Small intestine (tissue), 7 donors: ENCODE results near the gene MPRIP. TPM values are rescaled to one million over a fixed set of nuclear protein-coding genes. Genes with fewer than 3 reads are reported as not detected.

Source experiments
- DNase-seq, 2 donors: peaks; one replicate each; pipeline versions ENCODE4 v3.0.0 to v3.0.0-alpha.2; 2013
- FAIRE-seq: peaks from 2 replicates; lab custom pipeline; 2012; peaks lifted over from hg19 to GRCh38; lab: Jason Lieb, UNC
- H3K27ac ChIP-seq, 3 donors: one replicate each; pipeline ENCODE4 v1.5.1; 2013; ENCODE audit warnings: low read length in 2 of 3, mild to moderate bottlenecking in 2 of 3, control low read depth in 1 of 3, inconsistent platforms in 1 of 3, low read depth in 1 of 3, moderate library complexity in 1 of 3
- H3K27me3 ChIP-seq, 3 donors: one replicate each; pipeline ENCODE4 v1.6.1; 2013; ENCODE audit warnings: low read length in 3 of 3, inconsistent platforms in 1 of 3; ENCODE audit not compliant: control insufficient read depth in 3 of 3, insufficient read depth in 3 of 3
- H3K36me3 ChIP-seq, 3 donors: one replicate each; pipeline ENCODE4 v1.6.1; 2013; ENCODE audit warnings: low read length in 3 of 3, inconsistent platforms in 1 of 3, low read depth in 1 of 3, mild to moderate bottlenecking in 1 of 3, moderate library complexity in 1 of 3; ENCODE audit not compliant: control insufficient read depth in 3 of 3, insufficient read depth in 2 of 3
- H3K4me1 ChIP-seq, 3 donors: one replicate each; pipeline ENCODE4 v1.6.1; 2013; ENCODE audit warnings: low read length in 2 of 3, inconsistent platforms in 1 of 3, low read depth in 1 of 3, mild to moderate bottlenecking in 1 of 3, moderate library complexity in 1 of 3; ENCODE audit not compliant: control insufficient read depth in 3 of 3, insufficient read depth in 2 of 3
- H3K4me3 ChIP-seq, 3 donors: one replicate each; pipeline ENCODE4 v1.5.1; 2013; ENCODE audit warnings: low read length in 3 of 3, control low read depth in 1 of 3, inconsistent platforms in 1 of 3, low read depth in 1 of 3, mild to moderate bottlenecking in 1 of 3, moderate library complexity in 1 of 3
- H3K9me3 ChIP-seq, 2 donors: one replicate each; pipeline ENCODE4 v1.6.1; 2013; ENCODE audit warnings: low read depth in 1 of 2, low read length in 1 of 2; ENCODE audit not compliant: control insufficient read depth in 2 of 2, insufficient read depth in 1 of 2
- WGBS, 3 donors: extraction: QIAGEN DNeasy Blood & Tissue Kit; methylation state at CpG; one replicate each; pipeline ENCODE4 v1.1.7; 2013; 5-methylcytosine and 5-hydroxymethylcytosine counted together
- polyA plus RNA-seq, 4 donors: library from polyadenylated mRNA; stranded (reverse) in 3 of 4; unstranded in 1 of 4; fragments of 200-250 nt in 3 of 4; fragments of 120-200 nt in 1 of 4; gene quantifications; one replicate each; pipeline versions ENCODE4 v1.2.1 to v1.2.3, GENCODE V29; 2013
- donor health status: healthy with polysubstance abuse.
- donor health status: control.
- donor health status: control.
- donor health status: Bipolar disorder and iron deficiency.
- donor health status: healthy.

MPRIP gene
- polyA plus RNA-seq, 4 donors = 98.9 to 233 (median 190) TPM

DNA sequence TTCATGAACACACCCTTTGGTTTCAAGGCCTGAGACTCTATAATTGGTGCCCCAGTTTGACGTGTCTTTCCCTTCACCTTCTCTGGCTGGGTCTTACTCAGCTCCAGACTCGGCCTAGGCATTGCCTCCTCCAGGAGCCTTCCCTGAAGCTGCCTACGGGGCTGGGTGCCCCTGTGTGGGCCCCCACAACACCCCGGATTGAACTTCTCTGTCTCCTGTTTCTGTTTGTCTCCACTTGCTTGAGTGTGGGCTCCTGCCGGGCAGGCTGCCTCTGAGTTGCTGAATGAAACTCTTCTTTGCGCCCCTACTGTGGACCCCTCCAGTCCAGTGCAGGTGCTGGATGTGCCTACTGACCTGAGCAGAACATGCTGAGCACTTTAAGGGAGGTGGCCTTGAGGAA, 2.3 kb upstream of the MPRIP start:
- Histone ChIP-seq H3K36me3 (no peaks in the 10 kb centered on the region), H3K27ac (peak overlapping the region in 1 of 3 donors; percentile 47), H3K4me3 (no peak overlapping the region), H3K9me3 (no peaks in the 10 kb centered on the region), H3K4me1 (peaks cover 0 to 30% (median under 1%) of the 10 kb centered on the region in 3 donors), H3K27me3 (no peaks in the 10 kb centered on the region)
- no peak for FAIRE-seq
- WGBS, 3 donors = 69 to 80% (median 79%) methylated on average over 6 of the region's 6 CpGs
- peak in 1 of 2 donors; percentile 33 for DNase-seq

DNA sequence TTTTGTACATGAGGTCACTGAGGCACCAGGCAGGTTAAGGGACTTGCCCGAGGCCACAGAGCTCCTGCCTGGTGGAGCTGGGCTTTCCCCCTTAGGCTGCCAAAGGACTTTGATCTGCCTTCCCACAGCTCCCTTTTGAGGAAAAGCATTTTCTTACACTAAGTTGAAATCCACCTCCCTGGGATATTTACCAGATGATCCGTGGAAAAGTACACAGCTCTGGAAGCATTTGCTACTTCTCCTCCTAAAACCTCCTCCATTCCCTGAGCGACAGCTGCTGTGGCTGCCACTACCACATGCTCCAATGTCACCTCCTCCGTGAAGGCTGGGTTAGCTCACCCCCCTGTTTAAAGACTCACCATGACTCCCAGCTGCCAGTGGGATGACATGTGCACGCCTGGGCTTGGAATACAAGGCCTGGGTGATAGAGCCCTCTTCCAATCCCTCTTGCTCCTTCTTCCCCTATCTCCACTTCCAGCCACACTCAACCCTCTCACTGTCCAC, 1.2 kb upstream of the MPRIP start:
- DNase-seq (peak; percentile 50 to 76), FAIRE-seq (no peak)
- WGBS, 3 donors = 8 to 46% (median 32%) methylated on average over 5 of the region's 5 CpGs
- Histone ChIP-seq H3K4me1 (peaks cover 2 to 37% (median 4%) of the 10 kb centered on the region in 3 donors), H3K4me3 (no peak overlapping the region), H3K9me3 (no peaks in the 10 kb centered on the region), H3K27ac (peak overlapping the region in 2 of 3 donors; percentile 76 to 85), H3K27me3 (no peaks in the 10 kb centered on the region), H3K36me3 (no peaks in the 10 kb centered on the region)

DNA sequence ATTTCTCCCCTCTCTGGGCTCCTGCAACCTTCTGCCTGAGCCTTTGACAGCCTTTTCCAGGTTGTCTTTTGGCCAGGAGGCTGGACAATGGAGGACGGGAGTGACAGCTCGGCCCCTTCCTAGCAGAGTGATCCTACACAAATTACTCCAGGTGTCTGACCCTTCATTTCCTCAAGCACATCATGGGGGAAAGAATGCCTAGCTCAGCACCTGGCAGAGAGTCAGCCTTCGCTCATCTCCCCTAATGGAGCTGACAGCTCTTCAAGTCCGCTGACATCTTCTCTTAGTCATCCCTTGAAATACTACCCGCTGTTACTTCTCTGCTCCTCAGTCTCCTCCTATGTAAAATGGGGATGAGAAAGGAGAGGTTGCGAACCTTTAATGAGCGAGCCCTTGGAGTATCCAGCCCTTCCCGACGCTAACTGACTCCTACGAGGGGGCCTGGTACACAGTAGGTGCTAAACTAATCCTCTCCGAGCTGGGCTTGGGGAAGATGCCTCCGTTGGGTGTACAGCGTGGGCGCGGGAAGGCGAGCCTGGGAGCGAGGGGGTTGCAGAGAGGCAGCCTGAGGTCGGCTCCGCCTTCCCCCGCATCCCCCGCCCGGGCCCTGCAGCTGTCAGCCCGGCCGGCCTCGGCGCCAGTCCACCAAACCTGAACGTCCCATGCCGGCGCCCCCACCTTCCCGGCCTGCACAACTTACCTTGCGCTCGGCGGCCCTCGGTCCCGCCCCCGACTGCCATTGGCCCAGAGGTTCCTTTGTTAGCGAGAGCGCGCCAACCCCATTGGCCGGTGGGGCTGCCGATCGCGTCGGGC, 480 bp upstream of the MPRIP start:
- no peaks in the 10 kb centered on the region for H3K36me3 ChIP-seq
- DNase-seq (peak; percentile 96 to 99), FAIRE-seq (no peak)
- no peaks in the 10 kb centered on the region for H3K9me3 ChIP-seq
- peaks cover 2 to 37% (median 4%) of the 10 kb centered on the region in 3 donors for H3K4me1 ChIP-seq
- peak overlapping the region; percentile 45 to 60 (median 51) for H3K4me3 ChIP-seq
- WGBS, 3 donors = 8 to 11% (median 9%) methylated on average over 25 to 44 of the region's 44 CpGs
- no peaks in the 10 kb centered on the region for H3K27me3 ChIP-seq
- peak overlapping the region; percentile 50 to 85 (median 76) for H3K27ac ChIP-seq

DNA sequence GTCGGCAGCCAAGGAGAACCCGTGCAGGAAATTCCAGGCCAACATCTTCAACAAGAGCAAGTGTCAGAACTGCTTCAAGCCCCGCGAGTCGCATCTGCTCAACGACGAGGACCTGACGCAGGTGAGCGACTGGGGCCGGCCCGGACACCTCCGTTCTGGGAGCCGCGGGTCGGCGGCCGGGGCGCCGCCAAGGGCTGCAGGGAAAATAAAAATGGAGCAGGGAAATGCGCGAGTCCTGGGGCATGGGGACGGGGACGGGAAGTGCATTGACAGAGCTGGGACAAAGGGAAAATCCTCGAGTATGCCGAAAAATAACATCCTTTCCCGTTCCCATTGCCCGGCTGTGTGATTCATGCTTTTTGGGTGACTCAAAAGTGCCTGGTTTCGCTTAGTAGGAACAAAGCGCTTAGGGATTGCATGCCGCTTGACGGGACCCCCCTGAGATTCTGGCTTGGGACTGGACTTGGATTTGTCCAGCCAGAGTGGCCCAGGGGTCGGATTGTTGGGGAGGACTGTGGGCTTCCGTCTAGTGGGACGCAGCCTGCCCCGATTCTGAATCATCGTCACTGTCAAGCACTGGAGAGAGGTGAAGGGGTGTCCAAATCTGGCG, 699 bp downstream of the MPRIP start:
- Histone ChIP-seq H3K4me1 (peaks cover 2 to 43% (median 8%) of the 10 kb centered on the region in 3 donors), H3K27me3 (no peaks in the 10 kb centered on the region), H3K9me3 (no peaks in the 10 kb centered on the region), H3K4me3 (peak overlapping the region; percentile 50 to 80 (median 68)), H3K36me3 (peaks cover 0 to 3% (median 0%) of the 10 kb centered on the region in 3 donors), H3K27ac (peak overlapping the region; percentile 57 to 87 (median 75))
- no peak for FAIRE-seq
- 0 to 1% (median 0%) methylated on average over 37 of the region's 37 CpGs for WGBS, 3 donors
- DNase-seq = peak; percentile 30 to 48

DNA sequence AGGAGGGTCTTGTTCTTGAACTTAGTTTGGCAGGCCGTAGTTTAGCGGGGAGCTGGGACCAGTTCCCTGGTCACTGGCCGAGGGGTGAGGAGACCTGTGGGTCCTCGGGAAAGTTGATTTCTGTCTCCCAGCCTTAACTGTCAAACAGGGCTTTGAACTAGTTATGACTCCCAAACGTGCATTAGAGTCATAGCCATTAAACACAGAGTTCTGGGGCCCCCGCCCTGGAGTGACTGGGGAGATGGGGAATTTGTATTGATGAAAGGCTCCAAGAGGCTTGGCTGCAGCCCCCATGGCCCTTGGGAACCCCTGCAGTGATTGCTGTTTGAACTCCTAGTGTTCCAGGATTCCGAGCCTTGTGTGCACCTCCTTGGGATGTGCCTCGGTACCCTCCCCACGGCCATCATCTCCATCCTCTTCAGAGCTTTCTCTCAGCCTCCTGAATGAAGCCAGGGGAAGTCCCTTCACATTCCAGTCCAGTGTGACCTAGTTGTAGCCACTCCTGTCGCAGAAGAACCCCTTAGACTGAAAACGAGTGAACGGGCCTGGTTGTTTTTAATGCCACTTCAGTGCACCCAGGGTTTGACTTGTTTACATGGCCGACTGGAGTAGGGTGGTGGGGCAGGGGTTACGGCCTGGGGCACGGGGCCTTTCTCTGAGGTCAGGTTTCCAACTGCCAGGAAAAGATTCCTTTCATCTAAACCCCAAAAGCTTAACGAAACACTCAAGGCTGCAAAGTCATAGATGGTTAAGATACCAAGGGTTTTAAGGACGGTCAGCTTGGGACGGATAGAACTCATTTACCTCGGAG, 1.4 kb downstream of the MPRIP start:
- 5 to 14% (median 13%) methylated on average over 19 of the region's 19 CpGs for WGBS, 3 donors
- H3K9me3 ChIP-seq = no peaks in the 10 kb centered on the region
- peaks cover 2 to 45% (median 8%) of the 10 kb centered on the region in 3 donors for H3K4me1 ChIP-seq
- FAIRE-seq (no peak), DNase-seq (peak; percentile 35 to 61)
- peaks cover 0 to 7% (median 0%) of the 10 kb centered on the region in 3 donors for H3K36me3 ChIP-seq
- peak overlapping the region; percentile 57 to 87 (median 75) for H3K27ac ChIP-seq
- H3K4me3 ChIP-seq = peak overlapping the region; percentile 50 to 80 (median 68)
- H3K27me3 ChIP-seq = no peaks in the 10 kb centered on the region

DNA sequence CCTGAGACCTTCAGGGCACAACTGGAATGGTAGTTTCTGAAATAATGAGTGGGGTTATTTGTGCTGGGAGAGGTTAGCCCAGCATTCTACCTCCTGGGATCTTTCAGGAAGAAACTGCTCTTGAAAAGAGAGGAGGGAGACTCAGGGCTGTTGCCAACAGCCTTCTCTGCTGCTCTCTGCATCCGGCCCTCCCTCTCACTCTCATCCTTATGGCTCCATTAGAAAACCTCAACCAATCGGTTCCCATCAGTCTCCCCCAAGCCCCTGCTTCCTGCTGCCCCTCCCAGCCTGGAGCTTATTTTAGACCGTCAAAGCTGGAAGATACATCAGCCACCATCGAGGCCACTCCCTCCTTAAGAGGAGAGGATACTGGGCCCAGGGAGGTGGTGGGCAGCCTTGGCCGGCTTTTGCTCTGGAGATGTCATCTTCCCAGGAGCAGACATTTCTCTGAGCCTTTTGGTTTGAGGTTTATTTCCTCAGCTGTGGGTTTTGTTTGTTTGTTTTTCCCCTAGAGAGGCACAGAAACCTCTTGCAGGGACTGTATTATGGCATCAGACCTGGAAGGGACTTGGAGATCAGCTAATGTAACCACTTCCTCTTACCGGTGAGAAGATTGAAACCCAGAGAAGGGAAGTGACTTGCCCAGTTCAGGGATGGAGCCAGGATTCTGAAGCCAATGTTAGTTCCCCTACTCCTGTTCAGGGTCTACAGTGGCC, 2.7 kb downstream of the MPRIP start:
- Histone ChIP-seq H3K27me3 (no peaks in the 10 kb centered on the region), H3K36me3 (peaks cover 0 to 10% (median 0%) of the 10 kb centered on the region in 3 donors), H3K27ac (peak overlapping the region; percentile 38 to 78 (median 75)), H3K9me3 (no peaks in the 10 kb centered on the region), H3K4me3 (peak overlapping the region in 2 of 3 donors; percentile 68 to 80), H3K4me1 (peaks cover 2 to 37% (median 13%) of the 10 kb centered on the region in 3 donors)
- DNase-seq = peak; percentile 43 to 63
- FAIRE-seq = no peak
- WGBS, 3 donors = 9 to 15% (median 11%) methylated on average over 6 of the region's 6 CpGs

DNA sequence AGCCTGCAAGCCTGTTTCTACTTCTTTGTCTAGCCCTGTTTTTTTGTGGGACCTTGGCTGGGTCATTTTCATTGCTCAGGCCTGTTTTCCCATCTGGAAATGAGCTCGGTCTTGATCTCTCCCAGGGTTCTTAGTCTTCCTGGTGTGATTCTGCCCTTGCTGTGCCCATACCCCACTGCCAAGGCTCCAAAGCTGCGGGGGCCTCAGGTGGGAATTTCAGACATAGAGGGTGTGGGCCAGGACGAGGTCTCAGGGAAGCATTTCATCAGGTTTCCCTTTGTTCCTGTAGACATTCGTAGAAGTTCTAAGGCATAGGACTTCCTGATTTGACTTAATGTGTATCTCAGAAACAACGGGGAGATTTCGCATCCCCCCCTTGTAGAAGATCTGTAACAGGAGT, 5.8 kb downstream of the MPRIP start:
- Histone ChIP-seq H3K4me3 (no peak overlapping the region), H3K4me1 (peaks cover 23 to 49% (median 35%) of the 10 kb centered on the region in 3 donors), H3K27me3 (no peaks in the 10 kb centered on the region), H3K27ac (no peak overlapping the region), H3K9me3 (no peaks in the 10 kb centered on the region), H3K36me3 (peaks cover 0 to 33% (median 0%) of the 10 kb centered on the region in 3 donors)
- 80 to 90% (median 89%) methylated on average over 6 of the region's 6 CpGs for WGBS, 3 donors
- FAIRE-seq (no peak), DNase-seq (no peak)
